GM18861 (cell line): ENCODE data around the gene TEDC2.
A peak's percentile ranks its signal among the peaks of the same experiment; 100 is the strongest.

ENCODE experiments used
- ATAC-seq: cut with Tn5 transposase; IDR thresholded peaks from one replicate; pipeline ENCODE4 v1.9.1; 2021; ENCODE audit not compliant: unreplicated experiment

Gene TEDC2

DNA sequence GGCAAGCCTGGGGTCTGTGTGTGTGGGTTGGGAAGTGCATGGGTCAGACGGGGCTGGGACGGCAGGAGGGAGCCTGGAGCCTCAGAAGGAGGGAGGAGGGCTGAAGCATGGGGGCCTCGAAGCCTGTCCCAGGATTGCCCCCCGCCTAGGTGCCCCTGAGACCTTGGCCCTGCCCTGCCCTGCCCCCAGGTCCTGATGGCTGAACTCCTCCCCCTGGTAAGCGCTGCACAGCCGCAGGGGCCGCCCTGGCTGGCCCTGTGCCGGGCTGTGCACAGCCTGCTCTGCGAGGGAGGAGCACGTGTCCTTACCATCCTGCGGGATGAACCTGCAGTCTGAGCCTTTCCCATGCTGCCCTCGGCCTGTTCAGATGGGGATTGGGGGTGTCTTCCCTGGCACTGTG is 4.4 kb downstream of the TEDC2 start:
- ATAC-seq, result no peak

DNA sequence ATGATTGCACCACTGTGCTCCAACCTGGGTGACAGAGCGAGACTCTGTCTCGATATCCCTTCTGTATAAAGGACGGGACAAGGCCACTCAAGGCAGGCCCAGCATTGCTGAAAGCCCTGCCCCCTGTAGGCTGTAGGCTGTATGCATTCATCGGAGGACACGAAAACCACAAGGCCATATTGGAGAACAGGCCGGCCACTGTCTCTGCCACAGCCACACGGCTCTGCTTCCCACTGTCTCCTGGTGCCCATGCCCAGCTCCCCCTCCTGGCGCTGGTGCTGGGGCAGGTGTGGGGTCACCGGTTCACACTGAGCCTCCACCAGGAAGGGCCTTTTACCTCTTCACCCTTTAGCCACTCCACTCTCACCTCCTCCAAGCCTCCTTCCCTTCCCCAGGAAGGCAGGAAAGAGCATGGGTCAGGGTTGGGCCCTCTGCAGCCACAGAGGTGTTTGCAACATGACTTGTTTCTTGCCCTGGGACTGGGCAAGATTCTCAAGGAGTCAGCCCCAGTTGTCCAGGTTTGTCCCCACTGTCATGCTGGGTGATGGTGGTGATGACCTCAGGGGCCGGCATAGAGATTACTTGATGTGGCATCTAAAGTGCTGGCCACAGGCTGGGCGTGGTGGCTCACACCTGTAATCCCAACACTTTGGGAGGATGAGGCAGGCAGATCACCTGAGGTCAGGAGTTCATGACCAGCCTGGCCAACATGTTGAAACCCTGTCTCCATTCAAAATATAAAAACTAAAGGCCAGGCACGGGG is 5.9 kb downstream of the TEDC2 start:
- ATAC-seq, result no peak

- ATAC-seq, result no peak
Observed at GRCh38 chr16:2466667-2467527, 7.0 kb downstream of the TEDC2 start.

- no peak for ATAC-seq
Observed at GRCh38 chr16:2467528-2468232, 7.8 kb downstream of the TEDC2 start.

DNA sequence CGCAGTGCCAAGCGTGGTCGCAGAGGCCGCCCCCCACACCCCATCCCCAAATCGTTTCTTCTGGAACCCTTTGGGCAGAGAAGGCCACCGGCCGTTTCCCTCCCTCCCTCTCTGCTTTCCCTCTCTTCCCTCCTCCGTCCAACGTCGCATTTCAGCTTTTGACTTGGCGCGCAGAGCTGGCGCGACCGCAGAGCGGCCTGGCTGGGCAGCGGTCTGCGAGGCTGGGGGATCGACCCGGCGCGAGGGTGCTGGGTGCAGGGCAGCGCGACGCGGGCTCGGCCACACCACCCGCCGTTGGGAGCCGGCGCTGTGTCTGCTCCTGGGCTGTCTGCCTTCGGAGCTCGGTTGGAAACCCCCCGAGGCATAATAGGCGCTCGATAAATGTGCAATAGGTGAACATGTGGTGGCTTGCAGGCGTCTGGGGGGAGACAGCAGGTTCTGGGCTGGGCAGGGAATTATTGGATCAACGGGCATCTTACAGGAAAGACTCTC is 8.4 kb downstream of the TEDC2 start:
- no peak for ATAC-seq

- no peak for ATAC-seq
Observed at GRCh38 chr16:2468725-2469398, 9.0 kb downstream of the TEDC2 start.

DNA sequence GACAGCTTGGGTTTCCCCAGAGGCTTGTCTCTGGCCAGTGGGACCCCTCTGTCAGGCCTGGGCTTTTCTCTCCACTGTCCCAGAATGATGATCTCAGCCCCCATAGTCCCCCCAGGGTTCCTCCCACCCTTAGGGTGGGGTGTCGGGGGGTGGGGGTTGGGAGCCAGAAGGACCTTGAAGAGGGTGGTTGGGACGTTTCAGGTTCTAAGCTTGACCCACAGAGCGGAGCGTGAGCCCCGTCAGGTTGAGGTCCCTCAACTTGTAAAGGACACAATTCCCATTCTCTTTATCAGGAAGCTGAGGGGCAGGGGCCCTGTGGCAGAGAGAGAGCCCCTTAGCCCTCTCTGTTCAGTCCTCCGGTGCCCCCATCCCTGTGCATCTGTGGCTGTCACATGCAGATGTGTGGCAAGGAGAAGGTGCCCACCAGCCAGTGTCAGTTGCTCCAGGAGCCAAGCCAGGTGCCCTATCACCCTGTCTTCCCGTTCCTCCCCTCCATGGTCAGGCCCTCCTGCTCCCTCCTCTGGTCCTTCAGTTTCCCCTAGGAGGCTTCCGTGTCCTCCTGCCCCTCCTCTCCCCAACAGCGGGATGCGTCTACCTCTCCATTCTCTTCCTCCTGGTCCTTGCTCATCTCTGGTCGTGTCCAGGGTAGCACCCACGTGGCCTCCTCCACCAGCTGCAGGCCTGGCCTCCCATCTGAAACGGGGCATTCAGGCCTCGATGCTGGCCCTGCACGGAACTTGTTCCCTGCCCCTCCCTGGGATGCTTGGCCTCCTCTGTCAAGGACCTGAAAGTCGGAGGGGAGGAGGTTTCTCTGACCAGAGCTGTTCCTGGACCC is 9.7 kb downstream of the TEDC2 start:
- no peak for ATAC-seq

DNA sequence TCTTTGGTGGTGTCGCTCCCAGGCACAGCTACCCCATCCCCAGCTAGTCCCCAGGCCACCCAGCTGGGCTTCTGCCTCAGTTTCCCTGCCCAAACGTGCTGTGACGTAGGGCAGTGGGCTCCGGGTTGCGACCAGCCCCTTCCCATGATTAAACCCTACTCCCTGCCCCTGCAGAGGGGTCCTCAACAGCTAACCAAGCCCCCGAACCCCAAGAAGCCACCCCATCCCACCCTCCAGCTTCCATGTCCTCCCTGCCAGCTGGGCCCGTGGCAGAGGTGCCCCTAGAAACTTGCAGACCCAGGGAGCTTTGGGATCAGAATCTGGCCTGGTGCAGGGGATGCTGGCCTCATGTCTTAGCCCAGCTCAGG is 10.3 kb downstream of the TEDC2 start:
- no peak for ATAC-seq

DNA sequence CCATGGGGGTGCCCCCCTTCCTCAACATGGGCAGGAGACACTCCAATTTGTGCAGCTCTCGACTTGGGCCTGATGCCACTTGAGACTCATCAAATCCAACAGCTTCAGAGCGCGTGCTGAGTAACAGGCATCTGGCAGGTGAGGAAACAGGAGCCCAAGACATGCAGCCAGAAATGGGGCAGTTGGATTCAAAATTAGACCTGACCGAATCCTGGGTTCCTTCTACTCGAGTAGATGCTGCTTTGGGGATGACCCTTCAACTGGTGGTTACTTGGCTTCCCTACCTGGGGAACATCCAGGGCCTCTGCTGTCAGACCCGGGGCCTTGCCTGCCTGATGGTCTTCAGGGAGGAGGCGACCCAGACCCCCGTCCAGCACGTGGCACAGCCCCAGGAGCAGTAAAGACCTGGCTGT is 10.7 kb downstream of the TEDC2 start:
- ATAC-seq, result no peak

GRCh38 chr16:2471016-2471652 is 11.2 kb downstream of the TEDC2 start, which contains the start of gene NTN3:
Gene NTN3 (plus strand): TSS chr16:2471297. CDS start chr16:2471702, 405 bp downstream.
- ATAC-seq, result no peak

GRCh38 chr16:2471653-2472487 is 12.0 kb downstream of the TEDC2 start:
- ATAC-seq, result no peak

DNA sequence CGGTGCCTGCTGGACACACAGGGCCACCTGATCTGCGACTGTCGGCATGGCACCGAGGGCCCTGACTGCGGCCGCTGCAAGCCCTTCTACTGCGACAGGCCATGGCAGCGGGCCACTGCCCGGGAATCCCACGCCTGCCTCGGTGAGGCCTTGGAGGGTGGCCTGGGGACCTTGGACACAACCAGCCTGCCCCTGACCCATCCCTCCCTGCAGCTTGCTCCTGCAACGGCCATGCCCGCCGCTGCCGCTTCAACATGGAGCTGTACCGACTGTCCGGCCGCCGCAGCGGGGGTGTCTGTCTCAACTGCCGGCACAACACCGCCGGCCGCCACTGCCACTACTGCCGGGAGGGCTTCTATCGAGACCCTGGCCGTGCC is 12.6 kb downstream of the TEDC2 start:
- no peak for ATAC-seq

- ATAC-seq, result no peak
Observed at GRCh38 chr16:2472885-2473445, 13.1 kb downstream of the TEDC2 start.

GRCh38 chr16:2473446-2473926 is 13.6 kb downstream of the TEDC2 start:
- no peak for ATAC-seq

DNA sequence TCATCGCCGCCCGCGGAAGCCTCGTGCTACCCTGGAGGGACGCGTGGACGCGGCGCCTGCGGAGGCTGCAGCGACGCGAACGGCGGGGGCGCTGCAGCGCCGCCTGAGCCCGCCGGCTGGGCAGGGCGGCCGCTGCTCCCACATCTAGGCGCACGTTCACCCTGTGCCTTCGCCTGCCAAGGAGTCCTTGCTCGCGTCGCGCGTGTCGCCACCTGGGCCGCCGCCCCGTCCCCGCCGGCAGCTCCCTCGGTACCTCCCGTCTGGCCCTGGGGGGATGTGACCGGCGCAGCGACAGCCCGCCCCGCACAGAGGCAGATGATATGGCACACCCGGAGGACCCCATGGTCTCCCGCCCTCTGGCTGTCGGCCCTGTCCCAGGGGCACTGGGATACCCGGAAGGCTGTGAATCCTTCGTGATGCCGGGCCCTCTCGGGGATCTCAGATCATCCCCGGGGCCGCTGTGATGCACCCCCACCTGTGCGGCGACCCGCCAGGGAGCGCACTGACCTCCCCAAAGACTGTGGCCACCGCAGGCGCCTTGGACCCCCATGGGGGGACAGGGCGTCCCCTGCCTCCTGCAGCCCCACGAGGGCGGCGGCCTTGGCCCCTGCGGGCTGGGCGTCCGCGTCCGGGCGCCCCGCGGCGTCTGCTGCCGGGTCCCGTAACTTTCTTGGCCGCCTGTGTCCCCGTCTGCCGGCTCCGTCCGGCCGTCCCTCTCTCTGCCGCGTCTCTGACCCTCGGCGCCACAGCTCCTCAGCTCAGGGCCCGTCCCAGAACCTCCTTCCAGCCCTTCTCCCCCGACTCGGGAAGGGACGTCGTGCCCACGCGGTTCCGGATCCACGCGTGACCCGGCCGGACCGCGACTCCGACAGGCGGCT is 14.3 kb downstream of the TEDC2 start:
- ATAC-seq, result no peak

DNA sequence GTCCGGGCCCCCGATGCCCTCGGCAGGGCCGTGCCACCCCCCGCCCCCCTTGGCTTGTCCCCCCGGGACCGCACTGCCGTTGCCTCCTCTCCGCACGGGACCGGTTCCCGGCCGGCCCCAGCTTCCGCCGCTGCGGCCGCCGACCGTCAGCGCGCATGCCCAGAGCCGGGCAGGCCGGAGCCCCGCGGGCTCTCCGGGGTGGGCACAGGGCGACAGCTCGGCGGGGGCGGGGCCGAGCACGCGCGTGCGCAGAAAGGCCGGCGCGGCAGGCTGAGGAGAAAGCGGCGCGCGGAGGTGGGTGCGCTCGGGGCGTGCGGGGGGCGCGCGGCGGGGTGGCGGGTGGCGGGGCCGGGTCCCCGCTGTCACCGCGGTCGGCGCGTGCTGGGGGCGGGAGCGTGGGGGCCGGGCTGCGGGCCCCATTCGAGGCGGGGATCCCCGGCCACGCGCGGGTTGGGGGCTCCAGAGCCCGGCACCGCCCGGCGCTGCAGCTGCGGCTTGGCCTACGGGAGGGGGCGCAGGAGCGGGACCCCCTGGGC is 15.0 kb downstream of the TEDC2 start, which contains the start of gene TBC1D24:
Gene TBC1D24 (plus strand): TSS at position 251 of the 536 bp plus-strand sequence. CDS start 21,022 bp downstream, outside the sequence.
- peak; percentile 35 for ATAC-seq
